ENCODE results near the gene NR4A1.

The NR4A1 gene

GRCh38 chr12:52084491-52085231, 33.4 kb downstream of the NR4A1 start:
- Histone ChIP-seq H3K9me3 (replicated peaks; ENCODE audit: insufficient read depth, low read length) (no peaks in the 10 kb centered on the region), H3F3A (ENCODE audit: insufficient read depth, low read length) (no peaks in the 10 kb centered on the region), H3K27me3 (replicated peaks; ENCODE audit: insufficient read depth, low read length) (peaks cover 15% of the 10 kb centered on the region), H3K36me3 (replicated peaks; ENCODE audit: insufficient read depth, low read length) (no peaks in the 10 kb centered on the region), H3K4me1 (ENCODE audit: low read length) (peaks cover 18% of the 10 kb centered on the region), H4K20me1 (ENCODE audit: insufficient read depth, low read length) (no peaks in the 10 kb centered on the region), H3K4me3 (ENCODE audit: low read length) (no peak overlapping the region), H2AFZ (ENCODE audit: low read length) (no peak overlapping the region), H3K27ac (ENCODE audit: low read length) (no peak overlapping the region), H3K4me2 (ENCODE audit: low read depth, low read length) (no peak overlapping the region), H3K9ac (ENCODE audit: low read length) (no peak overlapping the region), H3K9me2 (replicated peaks; ENCODE audit: insufficient read depth, low read length) (no peaks in the 10 kb centered on the region), H3K79me2 (ENCODE audit: low read length) (no peaks in the 10 kb centered on the region)
- no peak for DNase-seq
- TF ChIP-seq CTCF (IDR thresholded peaks at IDR 0.05; ENCODE audit: low read length) (no peak), EZH2 (optimal IDR thresholded peaks at IDR 0.05; ENCODE audit: low read depth, low read length) (no peak), EZH2phosphoT487 (IDR thresholded peaks at IDR 0.05; ENCODE audit: low read length) (no peak)

GRCh38 chr12:52085682-52086180, 34.5 kb downstream of the NR4A1 start:
- Histone ChIP-seq H3K27ac (ENCODE audit: low read length) (no peak overlapping the region), H3K9me3 (replicated peaks; ENCODE audit: insufficient read depth, low read length) (no peaks in the 10 kb centered on the region), H3K4me1 (ENCODE audit: low read length) (peaks cover 14% of the 10 kb centered on the region), H3K9me2 (replicated peaks; ENCODE audit: insufficient read depth, low read length) (no peaks in the 10 kb centered on the region), H4K20me1 (ENCODE audit: insufficient read depth, low read length) (no peaks in the 10 kb centered on the region), H3K9ac (ENCODE audit: low read length) (no peak overlapping the region), H3K4me2 (ENCODE audit: low read depth, low read length) (no peak overlapping the region), H3K36me3 (replicated peaks; ENCODE audit: insufficient read depth, low read length) (no peaks in the 10 kb centered on the region), H3K27me3 (replicated peaks; ENCODE audit: insufficient read depth, low read length) (peaks cover 15% of the 10 kb centered on the region), H3F3A (ENCODE audit: insufficient read depth, low read length) (no peaks in the 10 kb centered on the region), H3K79me2 (ENCODE audit: low read length) (no peaks in the 10 kb centered on the region), H2AFZ (ENCODE audit: low read length) (no peak overlapping the region), H3K4me3 (ENCODE audit: low read length) (no peak overlapping the region)
- TF ChIP-seq EZH2 (optimal IDR thresholded peaks at IDR 0.05; ENCODE audit: low read depth, low read length) (no peak), CTCF (IDR thresholded peaks at IDR 0.05; ENCODE audit: low read length) (no peak), EZH2phosphoT487 (IDR thresholded peaks at IDR 0.05; ENCODE audit: low read length) (no peak)
- no peak for DNase-seq

GRCh38 chr12:52086366-52086765, 35.1 kb downstream of the NR4A1 start:
- Histone ChIP-seq H3K4me3 (ENCODE audit: low read length) (no peak overlapping the region), H3K9me2 (replicated peaks; ENCODE audit: insufficient read depth, low read length) (no peaks in the 10 kb centered on the region), H3K9me3 (replicated peaks; ENCODE audit: insufficient read depth, low read length) (no peaks in the 10 kb centered on the region), H3K36me3 (replicated peaks; ENCODE audit: insufficient read depth, low read length) (no peaks in the 10 kb centered on the region), H2AFZ (ENCODE audit: low read length) (no peak overlapping the region), H4K20me1 (ENCODE audit: insufficient read depth, low read length) (no peaks in the 10 kb centered on the region), H3F3A (ENCODE audit: insufficient read depth, low read length) (no peaks in the 10 kb centered on the region), H3K4me2 (ENCODE audit: low read depth, low read length) (no peak overlapping the region), H3K27ac (ENCODE audit: low read length) (no peak overlapping the region), H3K79me2 (ENCODE audit: low read length) (no peaks in the 10 kb centered on the region), H3K9ac (ENCODE audit: low read length) (no peak overlapping the region), H3K4me1 (ENCODE audit: low read length) (peaks cover 8% of the 10 kb centered on the region), H3K27me3 (replicated peaks; ENCODE audit: insufficient read depth, low read length) (peaks cover 16% of the 10 kb centered on the region)
- DNase-seq, result no peak
- TF ChIP-seq EZH2 (optimal IDR thresholded peaks at IDR 0.05; ENCODE audit: low read depth, low read length) (no peak), EZH2phosphoT487 (IDR thresholded peaks at IDR 0.05; ENCODE audit: low read length) (no peak)
